IPS-NIHi7 (cell line): Measurements from ENCODE around the gene RNF32.
"Not testable (repeated sequence)": the region's sequence is repeated elsewhere in the genome, so short reads cannot be mapped to it uniquely, and the experiment has no call there.

ENCODE experiments used
- DNase-seq: peaks from one replicate; pipeline ENCODE4 v3.0.0; 2012; ENCODE audit warnings: mixed read lengths; ENCODE audit errors: extremely low spot score

Gene RNF32

DNA sequence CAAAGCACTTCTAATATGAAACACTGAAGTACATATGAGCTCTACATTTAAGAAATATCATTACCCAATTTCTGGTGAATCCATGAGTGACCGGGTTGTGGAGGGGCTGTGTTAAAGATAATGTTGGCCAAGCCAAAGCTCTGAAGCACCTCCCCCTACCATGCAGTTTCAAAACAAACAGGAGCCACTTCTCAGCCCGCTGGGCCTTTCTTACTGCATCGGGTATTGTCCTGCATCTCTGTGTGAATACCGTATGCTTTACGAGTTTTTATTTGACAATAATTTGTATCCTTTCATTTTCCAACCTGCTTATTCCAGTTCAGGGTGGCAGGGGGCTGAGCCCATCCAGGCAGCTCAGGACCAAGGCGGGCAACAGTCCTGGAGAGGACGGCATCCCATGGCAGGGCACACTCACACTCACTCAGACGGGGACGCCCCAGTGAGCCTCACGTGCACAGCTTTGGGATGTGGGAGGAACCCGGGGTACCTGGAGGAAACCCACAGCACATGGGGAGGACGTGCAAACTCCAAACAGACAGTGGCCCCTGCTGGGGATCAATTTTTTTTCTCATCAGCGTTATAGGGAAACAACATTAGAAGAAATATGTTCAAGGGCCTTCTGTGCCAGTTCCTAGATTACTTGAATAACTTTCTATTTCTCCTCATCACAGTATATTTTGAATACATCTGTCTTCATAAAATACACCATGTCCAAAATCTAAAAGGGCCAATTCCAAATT lies 1.9 kb downstream of the RNF32 start:
- DNase-seq = no peak

DNA sequence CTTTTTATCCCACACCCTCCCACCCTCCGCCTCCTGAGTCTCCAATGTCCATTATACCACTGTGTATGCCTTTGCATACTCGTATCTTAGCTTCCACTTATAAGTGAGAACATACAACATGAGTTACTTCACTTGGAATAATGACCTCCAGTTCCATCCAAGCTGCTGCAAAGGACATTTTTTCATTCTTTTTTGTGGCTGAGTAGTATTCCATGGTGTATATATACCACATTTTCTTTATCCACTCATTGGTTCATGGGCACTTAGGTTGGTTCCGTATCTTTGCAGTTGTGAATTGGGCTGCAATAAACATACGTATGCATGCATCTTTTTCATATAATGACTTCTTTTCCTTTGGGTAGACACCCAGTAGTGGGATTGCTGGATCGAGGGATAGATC lies 6.8 kb downstream of the RNF32 start:
- not testable (repeated sequence) for DNase-seq

- DNase-seq = peak; percentile 58
These were observed 9.5 kb downstream of the RNF32 start for GRCh38 chr7:156650042-156650441.

GRCh38 chr7:156651474-156651873 lies 10.9 kb downstream of the RNF32 start:
- no peak for DNase-seq

GRCh38 chr7:156652886-156653568 lies 12.5 kb downstream of the RNF32 start:
- DNase-seq = no peak

DNA sequence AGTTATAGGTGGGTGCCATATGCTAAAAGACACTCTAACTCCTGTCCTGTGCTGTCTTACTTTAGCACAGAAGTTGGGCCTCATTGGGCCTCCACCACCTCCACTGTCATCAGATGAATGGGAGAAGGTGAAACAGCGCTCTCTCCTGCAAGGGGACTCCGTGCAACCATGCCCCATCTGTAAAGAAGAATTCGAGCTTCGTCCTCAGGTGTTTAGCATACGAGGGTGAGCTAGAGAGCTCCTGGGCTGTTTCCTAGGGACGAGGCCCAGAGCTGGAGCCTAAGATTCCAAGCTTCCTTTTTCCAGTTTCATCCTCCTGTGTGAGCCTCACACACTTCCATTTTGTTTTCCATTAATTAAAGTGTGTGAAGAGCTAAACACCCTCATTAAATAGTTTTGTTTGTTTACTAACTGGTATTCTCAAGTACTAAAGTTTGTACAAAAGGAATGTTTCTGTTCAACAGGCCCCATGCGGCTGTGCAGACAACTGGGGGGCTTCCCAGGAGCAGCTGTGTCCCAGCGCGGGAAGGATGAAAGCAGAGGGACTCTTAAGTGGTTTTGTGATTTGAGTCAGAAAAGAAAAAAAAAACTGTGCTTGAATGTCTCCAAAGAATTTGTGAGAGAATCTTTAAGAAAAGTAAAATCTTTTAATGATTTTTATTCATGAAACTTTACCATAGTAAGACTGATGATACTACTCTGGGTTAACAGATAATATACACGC lies 14.1 kb downstream of the RNF32 start:
- no peak for DNase-seq

DNA sequence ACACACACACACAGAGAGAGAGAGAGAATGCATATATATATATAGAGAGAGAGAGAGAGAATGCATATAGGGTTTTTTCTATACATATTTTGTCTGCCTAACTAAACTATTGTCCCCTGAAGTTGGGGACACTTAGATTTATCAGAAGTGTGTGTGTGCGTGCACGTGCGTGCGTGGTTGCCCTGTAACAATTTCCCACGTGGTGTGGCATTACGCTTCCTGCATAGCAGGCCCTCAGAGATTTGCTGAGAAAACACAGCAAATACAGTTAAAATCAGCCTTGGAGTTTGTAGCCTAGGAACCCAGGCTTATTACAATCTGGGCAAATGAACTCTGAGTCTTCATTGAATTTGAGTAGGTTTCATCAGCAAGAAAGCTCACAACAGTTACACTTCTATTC lies 14.7 kb downstream of the RNF32 start:
- no peak for DNase-seq

- no peak for DNase-seq
These were observed 15.4 kb downstream of the RNF32 start for GRCh38 chr7:156655983-156656382.

- no peak for DNase-seq
These were observed 16.0 kb downstream of the RNF32 start for GRCh38 chr7:156656598-156656997.

GRCh38 chr7:156657681-156658080 lies 17.1 kb downstream of the RNF32 start:
- no peak for DNase-seq

GRCh38 chr7:156659203-156659602 lies 18.6 kb downstream of the RNF32 start:
- DNase-seq = no peak

DNA sequence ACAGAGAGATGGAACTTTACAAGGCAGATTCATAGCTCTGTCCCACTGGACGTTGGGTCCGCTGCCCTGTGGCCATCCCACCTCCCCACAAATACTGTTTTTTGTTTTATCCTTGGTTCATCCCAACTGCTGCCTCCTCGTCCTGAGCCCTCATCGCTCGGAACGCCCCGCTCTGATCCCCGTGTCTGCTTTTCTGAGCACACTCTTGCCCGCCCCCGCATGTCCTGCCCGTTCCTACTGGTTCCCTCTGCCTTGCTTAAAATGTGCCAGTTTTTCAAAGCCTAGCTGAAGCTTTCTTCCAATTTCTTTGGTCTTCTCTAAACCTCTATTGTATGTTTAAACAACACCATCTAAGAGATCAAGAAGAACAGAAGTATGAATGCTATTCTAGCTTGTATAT lies 19.4 kb downstream of the RNF32 start:
- no peak for DNase-seq

- no peak for DNase-seq
These were observed 21.1 kb downstream of the RNF32 start for GRCh38 chr7:156661637-156662036.

DNA sequence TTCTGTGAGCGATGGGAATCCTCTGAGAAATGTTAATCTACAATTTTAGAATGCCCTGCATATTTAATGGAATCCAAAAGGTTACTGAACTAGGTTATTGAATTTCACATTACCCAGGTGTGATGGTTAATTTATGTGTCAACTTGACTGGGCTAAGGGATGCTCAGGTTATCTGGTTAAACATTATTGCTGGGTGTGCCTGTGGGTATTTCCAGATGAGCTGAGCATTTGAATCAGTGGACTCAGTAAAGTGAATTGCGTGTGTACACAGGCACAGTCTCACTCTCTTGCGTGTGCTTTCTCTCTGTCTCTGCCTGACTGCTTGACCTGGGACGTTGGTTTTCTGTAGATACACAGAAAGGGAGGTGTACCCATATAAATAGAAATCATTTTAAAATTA lies 21.7 kb downstream of the RNF32 start:
- no peak for DNase-seq

GRCh38 chr7:156665101-156665500 lies 24.5 kb downstream of the RNF32 start:
- no peak for DNase-seq

- no peak for DNase-seq
These were observed 26.0 kb downstream of the RNF32 start for GRCh38 chr7:156666368-156667109.

DNA sequence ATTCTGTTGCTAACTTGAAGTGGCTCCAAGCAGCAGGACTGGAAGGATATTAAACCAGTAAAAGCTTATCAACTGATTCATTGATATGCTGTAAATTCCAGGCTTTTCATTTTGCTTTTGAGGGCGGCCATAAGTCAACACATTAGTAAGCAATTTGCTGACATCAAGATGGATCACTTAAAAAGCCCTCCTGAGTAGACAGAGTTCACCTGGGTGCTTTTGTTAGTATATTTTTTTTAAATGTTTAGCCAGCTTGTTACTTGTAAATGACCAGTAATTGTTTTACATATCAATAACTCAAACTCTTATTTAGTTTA lies 26.5 kb downstream of the RNF32 start:
- DNase-seq = no peak

- no peak for DNase-seq
These were observed 27.7 kb downstream of the RNF32 start for GRCh38 chr7:156668130-156668741.

- no peak for DNase-seq
These were observed 28.7 kb downstream of the RNF32 start for GRCh38 chr7:156669035-156669828.

- no peak for DNase-seq
These were observed 32.9 kb downstream of the RNF32 start for GRCh38 chr7:156673454-156673853.

GRCh38 chr7:156673902-156674301 lies 33.3 kb downstream of the RNF32 start:
- no peak for DNase-seq
